Fibroblast of villous mesenchyme (primary cell): Measurements from ENCODE around the gene ACOX3. TPM values are rescaled to one million over a fixed set of nuclear protein-coding genes. Genes with fewer than 3 reads are reported as not detected.

Experiments
- DNase-seq: peaks from one replicate; pipeline ENCODE4 v3.0.0-alpha.2; 2010; ENCODE audit warnings: low read depth
- H3K4me3 ChIP-seq: 2 replicates; pipeline ENCODE4 v1.5.1; 2011; ENCODE audit warnings: low read depth, mild to moderate bottlenecking, low read length
- CTCF ChIP-seq: IDR thresholded peaks from 2 replicates; pipeline ENCODE4 v1.5.1; 2012; ENCODE audit warnings: low read depth, mild to moderate bottlenecking, low read length; ENCODE audit not compliant: insufficient read depth
- total RNA-seq: library from RNA; depleted of rRNA; stranded (reverse); fragments of >200 nt; gene quantifications from 2 replicates; pipeline ENCODE4 v1.2.3, GENCODE V29; 2012

ACOX3 gene
- total RNA-seq, 1 donor = 26.8 TPM

DNA sequence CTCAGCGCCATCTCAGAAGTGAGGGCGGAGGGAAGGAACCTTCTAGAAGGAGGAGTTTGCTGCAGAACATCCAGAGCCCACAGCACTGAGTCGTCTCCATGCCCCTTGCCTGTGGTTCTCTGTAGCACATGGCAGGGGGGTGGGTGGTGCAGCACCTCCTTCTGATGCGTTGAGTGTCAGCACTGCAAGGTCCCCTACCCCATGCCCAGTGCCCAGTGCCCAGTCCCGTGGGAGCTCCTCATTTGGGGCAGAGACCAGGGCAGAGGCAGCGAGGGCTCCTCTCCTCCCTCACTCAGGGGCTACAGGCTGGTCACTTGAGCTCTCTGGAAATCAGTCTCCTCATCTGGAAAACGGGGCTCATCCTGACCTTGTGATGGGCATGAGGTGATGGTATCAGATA lies 92.9 kb downstream of the ACOX3 start:
- no peak overlapping the region for H3K4me3 ChIP-seq
- TF ChIP-seq CTCF = no peak
- no peak for DNase-seq

DNA sequence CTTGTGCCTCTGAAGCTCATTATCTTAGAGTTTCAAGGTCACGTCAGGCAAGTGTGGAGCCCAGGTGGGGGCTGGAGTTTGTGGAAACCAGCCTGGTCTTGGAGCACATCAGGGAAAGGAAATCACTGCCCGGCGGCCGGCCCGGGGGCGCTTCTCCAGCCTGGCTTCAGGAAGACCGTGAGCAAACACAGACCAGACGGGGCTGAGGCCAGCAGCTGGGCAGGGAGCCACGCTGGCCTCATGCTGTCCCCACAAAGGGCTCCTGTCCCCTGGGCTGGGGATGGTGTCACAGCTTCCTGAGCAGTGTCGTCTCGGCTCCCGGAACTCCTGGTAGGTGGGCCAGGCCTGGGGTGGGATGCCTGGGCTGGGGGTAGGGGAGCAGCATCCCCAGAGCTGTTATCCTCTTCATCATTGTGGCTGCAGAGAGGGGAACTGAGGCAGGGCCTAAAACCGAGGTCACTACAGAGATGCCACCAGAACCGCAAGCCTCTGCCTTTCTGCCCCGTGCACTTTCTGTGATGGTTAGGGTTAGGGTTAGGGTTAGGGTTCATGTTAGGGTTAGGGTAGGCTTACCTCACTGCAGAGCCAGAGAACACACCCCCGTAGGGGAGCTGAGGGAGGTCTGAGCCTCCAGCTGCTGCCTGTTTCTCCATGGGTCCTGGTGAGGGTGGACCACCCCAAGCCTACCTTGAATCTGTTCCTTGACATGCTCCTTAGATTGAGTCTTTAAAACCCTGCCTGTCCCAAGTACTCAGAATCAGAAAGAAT lies 93.5 kb downstream of the ACOX3 start:
- H3K4me3 ChIP-seq = no peak overlapping the region
- DNase-seq = no peak
- no peak for TF ChIP-seq CTCF

- DNase-seq = no peak
- H3K4me3 ChIP-seq = no peak overlapping the region
- TF ChIP-seq CTCF = no peak
These were observed 94.3 kb downstream of the ACOX3 start for GRCh38 chr4:8345946-8346814.

- no peak for DNase-seq
- TF ChIP-seq CTCF = no peak
- no peak overlapping the region for H3K4me3 ChIP-seq
These were observed 95.2 kb downstream of the ACOX3 start for GRCh38 chr4:8345053-8345945.

DNA sequence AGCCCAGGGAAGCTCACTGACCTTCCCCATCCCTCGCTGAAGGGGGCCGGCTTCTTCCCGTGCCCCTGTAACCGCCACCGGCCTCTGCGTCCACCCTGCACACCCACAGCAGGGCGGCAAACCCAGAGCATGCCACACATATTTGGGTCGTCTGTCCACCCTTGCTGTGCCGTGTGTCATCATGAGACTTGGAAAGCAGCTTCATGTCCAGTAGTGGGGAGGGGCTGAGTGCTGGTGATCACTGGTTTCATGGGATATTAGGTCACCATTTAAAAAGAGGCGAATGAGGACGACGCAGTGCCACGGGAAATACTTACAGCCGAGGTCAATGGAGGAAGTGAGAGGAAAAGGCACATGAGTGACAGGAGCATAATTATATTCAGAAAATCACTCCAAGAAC lies 96.1 kb downstream of the ACOX3 start:
- no peak overlapping the region for H3K4me3 ChIP-seq
- TF ChIP-seq CTCF = no peak
- no peak for DNase-seq

DNA sequence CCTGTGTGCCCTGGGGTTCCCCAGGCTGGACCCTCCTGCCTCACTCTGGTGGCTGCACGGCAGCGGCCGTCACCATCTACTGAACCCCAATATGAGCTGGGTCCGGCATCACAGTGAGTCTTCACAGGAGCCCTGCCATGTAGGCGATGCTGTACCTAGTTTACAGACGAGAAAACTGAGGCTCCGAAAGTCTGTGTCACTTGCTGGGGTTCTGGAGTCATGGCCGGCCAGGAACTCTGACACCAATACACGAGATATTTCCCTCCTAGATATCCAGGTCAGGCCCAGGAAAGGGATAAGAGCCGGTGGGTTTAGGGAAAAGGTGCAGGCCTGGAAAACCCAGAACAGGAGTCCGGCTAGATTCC lies 96.6 kb downstream of the ACOX3 start:
- no peak for TF ChIP-seq CTCF
- H3K4me3 ChIP-seq = no peak overlapping the region
- no peak for DNase-seq
